Measurements from ENCODE around the gene RHOF. TPM values are rescaled to one million over a fixed set of nuclear protein-coding genes. Genes with fewer than 3 reads are reported as not detected.
A peak's percentile ranks its signal among the peaks of the same experiment; 100 is the strongest.

The RHOF gene
- total and polyA plus RNA-seq, 2 of the 13 experiments (the other 11 are each of a cell fraction or from before 2014, with no cell fraction given): 14.6 to 32.2 TPM

GRCh38 chr12:121748571-121749265, 44.8 kb downstream of the RHOF start (continued):
- TF ChIP-seq ETV5 (CRISPR knock-in tag; IDR thresholded peaks at IDR 0.05; ENCODE audit: borderline replicate concordance) (peak; percentile 65; the same call in 1 of the 2 replicates), NPAS2 (CRISPR knock-in tag; IDR thresholded peaks at IDR 0.05; ENCODE audit: borderline replicate concordance) (no peak), ZMYM2 (CRISPR knock-in tag; IDR thresholded peaks at IDR 0.05) (peak; percentile 66; the same call in 1 of the 2 replicates), MTF2 (CRISPR knock-in tag; IDR thresholded peaks at IDR 0.05; ENCODE audit: borderline replicate concordance) (no peak), AKAP8 (CRISPR knock-in tag; IDR thresholded peaks at IDR 0.05) (no peak), ZNF18 (CRISPR knock-in tag; IDR thresholded peaks at IDR 0.05; ENCODE audit: insufficient replicate concordance) (peak; percentile 53), CEBPZ (IDR thresholded peaks at IDR 0.05; ENCODE audit: low read length) (no peak), ZBTB44 (CRISPR knock-in tag; IDR thresholded peaks at IDR 0.05) (no peak), MXD3 (CRISPR knock-in tag; IDR thresholded peaks at IDR 0.05) (no peak), MTERF4 (CRISPR knock-in tag; IDR thresholded peaks at IDR 0.05) (no peak), SP2 (CRISPR knock-in tag; IDR thresholded peaks at IDR 0.05) (no peak), ZNF563 (CRISPR knock-in tag; IDR thresholded peaks at IDR 0.05) (no peak), GATAD2A (CRISPR knock-in tag; IDR thresholded peaks at IDR 0.05) (peak; percentile 81), IRF2 (CRISPR knock-in tag; IDR thresholded peaks at IDR 0.05) (0 out of 2 replicates have a peak, but pooled peaks have one; percentile 18), PPARG (CRISPR knock-in tag; conservative IDR thresholded peaks at IDR 0.05) (no peak), PRDM15 (CRISPR knock-in tag; IDR thresholded peaks at IDR 0.05) (no peak), POLR2A (IDR thresholded peaks at IDR 0.05; ENCODE audit: insufficient read depth in 1 of 2, low read depth in 2 of 2, low read length in 2 of 2) (0 out of 4 replicates have a peak, but pooled peaks of 1 of the 2 experiments have one; percentile 26)

Measured in HepG2 (cell line).